Astrocyte (in vitro differentiated cells and primary cell): ENCODE measurements around the gene AWAT2. TPM values are rescaled to one million over a fixed set of nuclear protein-coding genes. Genes with fewer than 3 reads are reported as not detected.

Experiments
- DNase-seq: peaks from one replicate; pipeline ENCODE4 v3.0.0-alpha.2; 2010; ENCODE audit warnings: low read depth
- FAIRE-seq: peaks from 2 replicates; lab custom pipeline; 2011; peaks lifted over from hg19 to GRCh38; lab: Jason Lieb, UNC
- H2AFZ ChIP-seq: 2 replicates; pipeline ENCODE4 v1.6.0; 2012; ENCODE audit warnings: low read depth, low read length, inconsistent platforms
- H3K27ac ChIP-seq: 2 replicates; pipeline ENCODE4 v1.5.1; 2011; ENCODE audit warnings: low read depth, low read length, inconsistent platforms
- H3K27me3 ChIP-seq: 2 replicates; pipeline ENCODE4 v1.6.0; 2011; ENCODE audit warnings: low read length, inconsistent platforms; ENCODE audit not compliant: insufficient read depth
- H3K36me3 ChIP-seq: 2 replicates; pipeline ENCODE4 v1.5.1; 2011; ENCODE audit warnings: low read length, inconsistent platforms; ENCODE audit not compliant: insufficient read depth
- H3K4me1 ChIP-seq: 2 replicates; pipeline ENCODE4 v1.5.1; 2011; ENCODE audit warnings: low read length, inconsistent platforms; ENCODE audit not compliant: insufficient read depth
- H3K4me2 ChIP-seq: 2 replicates; pipeline ENCODE4 v1.6.0; 2012; ENCODE audit warnings: low read length, inconsistent platforms
- H3K4me3 ChIP-seq: 2 replicates; pipeline ENCODE4 v1.5.1; 2011; ENCODE audit warnings: low read depth, mild to moderate bottlenecking, low read length, inconsistent platforms; ENCODE audit not compliant: insufficient read depth
- H3K79me2 ChIP-seq: 2 replicates; pipeline ENCODE4 v1.6.0; 2012; ENCODE audit warnings: mild to moderate bottlenecking, low read length, inconsistent platforms; ENCODE audit not compliant: insufficient read depth
- H3K9ac ChIP-seq: 2 replicates; pipeline ENCODE4 v1.6.0; 2012; ENCODE audit warnings: mild to moderate bottlenecking, low read length, inconsistent platforms
- H3K9me3 ChIP-seq: 2 replicates; pipeline ENCODE4 v1.5.1; 2012; ENCODE audit warnings: low read depth, mild to moderate bottlenecking, low read length, inconsistent platforms; ENCODE audit not compliant: insufficient read depth
- H4K20me1 ChIP-seq: 2 replicates; pipeline ENCODE4 v1.6.0; 2012; ENCODE audit warnings: low read length, inconsistent platforms; ENCODE audit not compliant: insufficient read depth
- H3K27ac Mint-ChIP-seq: one replicate; pipeline ENCODE4 v1.8.0; 2021; ENCODE audit warnings: mild to moderate bottlenecking, mixed read lengths; ENCODE audit not compliant: unreplicated experiment
- H3K27me3 Mint-ChIP-seq: one replicate; pipeline ENCODE4 v1.8.0; 2021; ENCODE audit warnings: low read depth, mixed read lengths; ENCODE audit not compliant: unreplicated experiment
- H3K36me3 Mint-ChIP-seq: one replicate; pipeline ENCODE4 v1.8.0; 2021; ENCODE audit warnings: low read depth, mixed read lengths; ENCODE audit not compliant: unreplicated experiment
- H3K4me1 Mint-ChIP-seq: one replicate; pipeline ENCODE4 v1.8.0; 2021; ENCODE audit warnings: low read depth, mixed read lengths; ENCODE audit not compliant: unreplicated experiment
- H3K4me3 Mint-ChIP-seq: one replicate; pipeline ENCODE4 v1.8.0; 2021; ENCODE audit warnings: mild to moderate bottlenecking, moderate library complexity, mixed read lengths; ENCODE audit not compliant: unreplicated experiment
- H3K9me3 Mint-ChIP-seq: one replicate; pipeline ENCODE4 v1.8.0; 2021; ENCODE audit warnings: mild to moderate bottlenecking, mixed read lengths; ENCODE audit not compliant: unreplicated experiment
- EZH2 ChIP-seq: IDR thresholded peaks from 2 replicates; pipeline ENCODE4 v1.6.1; 2012; ENCODE audit warnings: mild to moderate bottlenecking, low read length, inconsistent platforms; ENCODE audit not compliant: insufficient read depth
- total RNA-seq: library from RNA; stranded (reverse); gene quantifications from 2 replicates; pipeline ENCODE4 v1.2.1, GENCODE V29; 2021
- TF ChIP-seq, protein P1 (sequence below): IDR thresholded peaks from 2 replicates; pipeline ENCODE4 v1.5.1; 2011; ENCODE audit warnings: low read depth, mild to moderate bottlenecking, inconsistent platforms, low read length, moderate library complexity; ENCODE audit not compliant: insufficient read depth

Gene AWAT2
- total RNA-seq, 1 donor from 2014 or later = not detected

GRCh38 chrX:70038951-70039350, 10.8 kb downstream of the AWAT2 start:
- FAIRE-seq (no peak), DNase-seq (no peak)
- Histone ChIP-seq H3K27me3 (no peaks in the 10 kb centered on the region), H3K4me2 (no peak overlapping the region), H3K36me3 (no peaks in the 10 kb centered on the region), H2AFZ (no peak overlapping the region), H3K9ac (no peak overlapping the region), H3K79me2 (no peaks in the 10 kb centered on the region), H3K4me3 (no peak overlapping the region), H3K4me1 (no peaks in the 10 kb centered on the region), H3K9me3 (no peaks in the 10 kb centered on the region), H3K27ac (no peak overlapping the region), H4K20me1 (no peaks in the 10 kb centered on the region)
- no peak for TF ChIP-seq EZH2
- TF ChIP-seq, protein P1, sequence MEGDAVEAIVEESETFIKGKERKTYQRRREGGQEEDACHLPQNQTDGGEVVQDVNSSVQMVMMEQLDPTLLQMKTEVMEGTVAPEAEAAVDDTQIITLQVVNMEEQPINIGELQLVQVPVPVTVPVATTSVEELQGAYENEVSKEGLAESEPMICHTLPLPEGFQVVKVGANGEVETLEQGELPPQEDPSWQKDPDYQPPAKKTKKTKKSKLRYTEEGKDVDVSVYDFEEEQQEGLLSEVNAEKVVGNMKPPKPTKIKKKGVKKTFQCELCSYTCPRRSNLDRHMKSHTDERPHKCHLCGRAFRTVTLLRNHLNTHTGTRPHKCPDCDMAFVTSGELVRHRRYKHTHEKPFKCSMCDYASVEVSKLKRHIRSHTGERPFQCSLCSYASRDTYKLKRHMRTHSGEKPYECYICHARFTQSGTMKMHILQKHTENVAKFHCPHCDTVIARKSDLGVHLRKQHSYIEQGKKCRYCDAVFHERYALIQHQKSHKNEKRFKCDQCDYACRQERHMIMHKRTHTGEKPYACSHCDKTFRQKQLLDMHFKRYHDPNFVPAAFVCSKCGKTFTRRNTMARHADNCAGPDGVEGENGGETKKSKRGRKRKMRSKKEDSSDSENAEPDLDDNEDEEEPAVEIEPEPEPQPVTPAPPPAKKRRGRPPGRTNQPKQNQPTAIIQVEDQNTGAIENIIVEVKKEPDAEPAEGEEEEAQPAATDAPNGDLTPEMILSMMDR = no peak
- Mint-ChIP-seq H3K27me3 (no peaks in the 10 kb centered on the region), H3K36me3 (no peaks in the 10 kb centered on the region), H3K4me3 (no peak overlapping the region), H3K4me1 (no peaks in the 10 kb centered on the region), H3K9me3 (no peaks in the 10 kb centered on the region), H3K27ac (no peak overlapping the region)

DNA sequence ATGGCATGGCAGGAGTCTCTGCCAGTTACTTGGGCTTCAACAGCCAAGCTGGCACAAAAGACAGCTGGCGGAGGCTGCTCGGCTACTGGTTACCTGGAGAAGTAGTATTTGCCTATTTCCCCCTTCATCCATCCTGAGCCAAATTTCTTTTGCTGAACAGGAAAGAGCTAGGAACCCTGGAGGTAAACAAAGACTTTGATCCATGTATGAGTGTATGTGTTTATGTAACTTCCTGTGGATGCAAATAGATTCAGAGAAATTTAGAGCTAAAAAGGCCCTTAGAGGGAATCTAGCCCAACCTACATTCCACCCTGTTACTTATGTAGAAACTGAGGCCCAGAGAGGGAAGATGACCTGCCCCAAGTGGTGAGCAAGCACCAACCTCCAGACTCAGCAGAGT, 11.2 kb downstream of the AWAT2 start:
- Histone ChIP-seq H3K9ac (no peak overlapping the region), H3K9me3 (no peaks in the 10 kb centered on the region), H3K4me3 (no peak overlapping the region), H3K4me2 (no peak overlapping the region), H3K36me3 (no peaks in the 10 kb centered on the region), H3K79me2 (no peaks in the 10 kb centered on the region), H4K20me1 (no peaks in the 10 kb centered on the region), H3K27ac (no peak overlapping the region), H2AFZ (no peak overlapping the region), H3K4me1 (no peaks in the 10 kb centered on the region), H3K27me3 (no peaks in the 10 kb centered on the region)
- H3K27me3 Mint-ChIP-seq = no peaks in the 10 kb centered on the region
- DNase-seq = no peak
- no peak for FAIRE-seq
- no peak overlapping the region for H3K4me3 Mint-ChIP-seq
- TF ChIP-seq, protein P1 = no peak
- TF ChIP-seq EZH2 = no peak
- H3K4me1 Mint-ChIP-seq = no peaks in the 10 kb centered on the region
- H3K9me3 Mint-ChIP-seq = no peaks in the 10 kb centered on the region
- no peaks in the 10 kb centered on the region for H3K36me3 Mint-ChIP-seq
- no peak overlapping the region for H3K27ac Mint-ChIP-seq

DNA sequence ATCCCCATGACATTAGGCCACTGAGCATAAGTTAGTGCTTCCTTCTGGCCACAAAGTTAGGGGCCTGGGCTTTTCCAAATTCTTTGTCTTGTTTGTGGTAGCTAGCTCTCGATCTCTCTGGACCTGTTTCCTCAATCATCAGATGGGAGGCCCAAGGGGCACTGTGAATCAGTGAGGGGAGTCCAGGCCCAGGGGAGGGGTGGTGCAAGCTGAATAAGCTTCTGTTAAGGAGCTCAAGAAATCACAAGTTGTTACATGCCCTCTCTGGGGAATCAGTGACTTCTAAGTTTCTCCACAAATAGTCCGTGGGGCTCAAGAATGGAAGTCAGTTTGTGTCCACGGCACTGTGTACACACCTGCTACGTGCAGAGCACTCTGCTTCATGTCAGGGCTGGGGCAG, 15.1 kb downstream of the AWAT2 start:
- Histone ChIP-seq H2AFZ (no peak overlapping the region), H3K4me2 (no peak overlapping the region), H3K9me3 (no peaks in the 10 kb centered on the region), H3K36me3 (no peaks in the 10 kb centered on the region), H3K27ac (no peak overlapping the region), H3K4me1 (no peaks in the 10 kb centered on the region), H3K9ac (no peak overlapping the region), H3K79me2 (no peaks in the 10 kb centered on the region), H3K4me3 (no peak overlapping the region), H3K27me3 (no peaks in the 10 kb centered on the region), H4K20me1 (no peaks in the 10 kb centered on the region)
- H3K27ac Mint-ChIP-seq = no peak overlapping the region
- no peaks in the 10 kb centered on the region for H3K36me3 Mint-ChIP-seq
- no peak overlapping the region for H3K4me3 Mint-ChIP-seq
- DNase-seq = no peak
- no peaks in the 10 kb centered on the region for H3K27me3 Mint-ChIP-seq
- TF ChIP-seq, protein P1 = no peak
- no peak for TF ChIP-seq EZH2
- H3K4me1 Mint-ChIP-seq = peaks cover 2% of the 10 kb centered on the region
- H3K9me3 Mint-ChIP-seq = no peaks in the 10 kb centered on the region
- no peak for FAIRE-seq
